PC-9 (cell line): ENCODE results near the gene NEU4. TPM values are rescaled to one million over a fixed set of nuclear protein-coding genes. Genes with fewer than 3 reads are reported as not detected.

Source experiments
- BruUV-seq: library from RNA; stranded (reverse); fragments of 400-500 nt; replicated peaks from 2 replicates; lab custom pipeline; 2021; lab: Mats Ljungman, UMichigan
- CTCF ChIA-PET: fragments of 300-600 bp; sonication (Branson Sonifier 250); formaldehyde crosslinking; loops from one replicate; lab custom pipeline; 2022; ENCODE audit warnings: antibody characterized with exemption; lab: Charles Lee
- POLR2A ChIA-PET: fragments of 300-600 bp; sonication (Branson Sonifier 250); formaldehyde crosslinking; loops from one replicate; lab custom pipeline; 2022; ENCODE audit warnings: antibody characterized with exemption; ENCODE audit not compliant: unreplicated experiment; lab: Charles Lee
- DNase-seq, 2 experiments: peaks; one replicate each; pipeline versions ENCODE4 v3.0.0 to v3.0.0-alpha.2; 2015 to 2022; ENCODE audit warnings: mixed read lengths in 1 of 2
- H2AFZ ChIP-seq: fragments of 200-600 bp; sonication (generic); 2 replicates; pipeline ENCODE4 v1.8.1; 2017; ENCODE audit warnings: antibody characterized with exemption
- H3F3A ChIP-seq: fragments of 200-600 bp; sonication (generic); 2 replicates; pipeline ENCODE4 v1.8.1; 2017; ENCODE audit warnings: antibody characterized with exemption, mild to moderate bottlenecking, low read depth; ENCODE audit not compliant: insufficient read depth
- H3K27ac ChIP-seq: fragments of 200-600 bp; sonication (generic); 2 replicates; pipeline ENCODE4 v1.6.1; 2016; ENCODE audit warnings: mixed run types
- H3K27me3 ChIP-seq: fragments of 200-600 bp; sonication (generic); 2 replicates; pipeline ENCODE4 v1.6.1; 2016; ENCODE audit warnings: low read depth, mixed run types; ENCODE audit not compliant: insufficient read depth
- H3K36me3 ChIP-seq: fragments of 200-600 bp; sonication (generic); 2 replicates; pipeline ENCODE4 v1.6.1; 2016; ENCODE audit warnings: low read depth, mixed run types
- H3K4me1 ChIP-seq: fragments of 200-600 bp; sonication (generic); replicated peaks from 2 replicates; pipeline ENCODE4 v1.6.1; 2016; ENCODE audit warnings: mixed run types; ENCODE audit not compliant: insufficient read depth
- H3K4me2 ChIP-seq: fragments of 200-600 bp; sonication (generic); 2 replicates; pipeline ENCODE4 v1.6.1; 2017; ENCODE audit warnings: mixed run types
- H3K4me3 ChIP-seq: fragments of 200-600 bp; sonication (generic); 2 replicates; pipeline ENCODE4 v1.6.1; 2016; ENCODE audit warnings: mixed run types
- H3K79me2 ChIP-seq: fragments of 200-600 bp; sonication (generic); 2 replicates; pipeline ENCODE4 v1.6.1; 2017; ENCODE audit warnings: low read depth, mixed run types
- H3K9me2 ChIP-seq: fragments of 200-600 bp; sonication (generic); 2 replicates; pipeline ENCODE4 v1.8.1; 2017; ENCODE audit warnings: mild to moderate bottlenecking; ENCODE audit not compliant: insufficient read depth
- H3K9me3 ChIP-seq: fragments of 200-600 bp; sonication (generic); 2 replicates; pipeline ENCODE4 v1.8.1; 2016; ENCODE audit warnings: low read depth; ENCODE audit not compliant: insufficient read depth
- H4K20me1 ChIP-seq: fragments of 200-600 bp; sonication (generic); 2 replicates; pipeline ENCODE4 v1.8.1; 2017; ENCODE audit not compliant: insufficient read depth
- CTCF ChIP-seq: fragments of 200-600 bp; sonication (generic); conservative IDR thresholded peaks from 2 replicates; pipeline ENCODE4 v1.6.1; 2017; ENCODE audit warnings: mixed run types, antibody characterized with exemption, mild to moderate bottlenecking, moderate library complexity
- EZH2 ChIP-seq: fragments of 200-600 bp; sonication (generic); IDR thresholded peaks from 2 replicates; pipeline ENCODE4 v1.8.0; 2017; ENCODE audit warnings: antibody characterized with exemption, low read depth
- intact Hi-C: fragments of 100-400 bp; cut with micrococcal nuclease; formaldehyde crosslinking; loops from one replicate; pipeline ENCODE4 v1.10.0; 2022; ENCODE audit not compliant: unreplicated experiment
- total RNA-seq: library from RNA; stranded (reverse); gene quantifications from 2 replicates; pipeline ENCODE4 v1.2.3, GENCODE V29; 2021

The NEU4 gene
- total RNA-seq, 1 experiment from 2014 or later = 0.92 TPM

DNA sequence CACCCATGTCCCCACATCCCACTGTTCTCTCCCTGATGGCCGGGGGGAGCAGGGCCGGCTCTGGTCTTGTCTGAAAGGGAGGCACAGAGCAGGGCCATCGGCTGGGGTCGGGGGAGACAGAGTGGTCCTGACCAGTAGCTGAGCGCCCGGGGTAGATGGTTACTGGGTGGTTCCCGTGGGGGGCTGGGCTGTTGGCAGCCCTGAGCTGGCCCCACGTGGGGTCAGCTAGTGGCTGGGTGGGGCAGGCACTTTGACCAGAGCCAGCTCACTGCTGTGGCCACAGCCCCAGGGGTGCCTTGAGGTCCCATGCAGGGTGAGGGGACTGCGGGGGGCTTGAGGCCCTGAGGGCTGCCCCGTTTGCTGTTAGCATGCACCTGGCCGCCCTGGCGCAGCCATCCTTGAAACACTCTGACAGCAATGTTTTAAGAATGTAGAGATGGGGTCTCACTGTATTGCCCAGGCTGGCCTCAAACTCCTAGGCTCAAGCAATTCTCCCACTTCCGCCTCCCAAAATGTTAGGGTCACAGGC, 12.3 kb upstream of the NEU4 start:
- H3K36me3 ChIP-seq = no peaks in the 10 kb centered on the region
- ChIA-PET CTCF (interaction anchor here (0.6 kb wide), 1 partner anchor 405 kb away, joined by 3 read pairs; no protein-coding TSS in a partner anchor), POLR2A (interaction anchor here (0.6 kb wide), 1 partner anchor 150 kb away, joined by 6 read pairs; no protein-coding TSS in a partner anchor)
- BruUV-seq = no TSS peak
- H3K79me2 ChIP-seq = no peaks in the 10 kb centered on the region
- intact Hi-C loops = no loop called here
- no peaks in the 10 kb centered on the region for H3K9me2 ChIP-seq
- H3K9me3 ChIP-seq = no peaks in the 10 kb centered on the region
- H3K4me2 ChIP-seq = no peak overlapping the region
- no peak for DNase-seq
- H3K27ac ChIP-seq = no peak overlapping the region
- H2AFZ ChIP-seq = no peak overlapping the region
- 0 out of 2 replicates have a peak, but pooled peaks cover 8% of the 10 kb centered on the region for H3F3A ChIP-seq
- 0 out of 2 replicates have a peak, but pooled peaks cover 9% of the 10 kb centered on the region for H3K27me3 ChIP-seq
- no peak overlapping the region for H3K4me3 ChIP-seq
- H3K4me1 ChIP-seq = peaks cover 2% of the 10 kb centered on the region
- TF ChIP-seq EZH2 (no peak), CTCF (no peak)
- H4K20me1 ChIP-seq = no peaks in the 10 kb centered on the region; the same call in 1 of the 2 replicates

DNA sequence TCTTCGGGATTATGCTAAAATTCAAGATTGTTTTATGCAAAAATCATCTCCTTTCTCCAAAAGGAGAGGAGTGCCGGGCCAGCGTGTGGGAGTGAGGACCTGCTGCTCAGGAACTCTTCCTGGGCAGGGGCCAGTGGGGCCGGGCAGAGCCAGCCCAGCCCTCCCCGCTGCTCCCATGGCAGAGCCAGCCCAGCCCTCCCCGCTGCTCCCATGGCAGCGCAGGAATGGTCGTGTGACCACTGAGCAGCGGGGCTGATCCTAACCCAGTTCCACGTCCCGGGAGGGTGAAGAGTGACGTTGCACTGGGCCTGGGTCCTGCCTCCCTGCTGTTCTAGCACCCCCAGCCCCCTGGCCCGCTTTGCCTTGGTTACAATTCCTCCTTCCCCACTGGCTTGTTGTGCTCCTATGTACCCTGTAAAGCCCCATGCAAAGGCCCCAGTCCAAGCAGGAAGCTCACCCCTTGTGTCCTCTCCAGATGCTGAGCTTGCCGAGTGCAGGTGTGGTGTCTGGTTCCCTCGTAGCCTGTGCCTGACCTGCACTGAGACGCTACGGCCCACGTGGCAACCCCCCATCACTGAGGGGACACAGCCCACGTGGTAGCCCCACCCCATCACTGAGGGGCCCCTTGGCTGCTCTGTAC, 11.4 kb upstream of the NEU4 start:
- ChIA-PET CTCF (no interaction called here), POLR2A (no interaction called here)
- TF ChIP-seq CTCF (no peak), EZH2 (no peak)
- Histone ChIP-seq H3K4me1 (no peaks in the 10 kb centered on the region), H3K27ac (no peak overlapping the region), H3K4me3 (no peak overlapping the region), H2AFZ (no peak overlapping the region), H3K79me2 (no peaks in the 10 kb centered on the region), H3K36me3 (no peaks in the 10 kb centered on the region), H3K9me2 (no peaks in the 10 kb centered on the region), H4K20me1 (no peaks in the 10 kb centered on the region; the same call in 1 of the 2 replicates), H3K4me2 (no peak overlapping the region), H3K9me3 (no peaks in the 10 kb centered on the region), H3K27me3 (0 out of 2 replicates have a peak, but pooled peaks cover 9% of the 10 kb centered on the region), H3F3A (0 out of 2 replicates have a peak, but pooled peaks cover 8% of the 10 kb centered on the region)
- BruUV-seq = no TSS peak
- DNase-seq = no peak
- intact Hi-C loops = no loop called here

GRCh38 chr2:241798081-241798630, 10.8 kb upstream of the NEU4 start:
- Histone ChIP-seq H3K9me2 (no peaks in the 10 kb centered on the region), H3K9me3 (no peaks in the 10 kb centered on the region), H2AFZ (no peak overlapping the region), H3K4me1 (no peaks in the 10 kb centered on the region), H3K4me3 (no peak overlapping the region), H3K4me2 (no peak overlapping the region), H3K27ac (no peak overlapping the region), H4K20me1 (no peaks in the 10 kb centered on the region; the same call in 1 of the 2 replicates), H3F3A (0 out of 2 replicates have a peak, but pooled peaks cover 7% of the 10 kb centered on the region), H3K36me3 (no peaks in the 10 kb centered on the region), H3K27me3 (0 out of 2 replicates have a peak, but pooled peaks cover 9% of the 10 kb centered on the region), H3K79me2 (no peaks in the 10 kb centered on the region)
- TF ChIP-seq CTCF (no peak), EZH2 (no peak)
- ChIA-PET CTCF (no interaction called here), POLR2A (no interaction called here)
- BruUV-seq = no TSS peak
- DNase-seq = no peak
- intact Hi-C loops = no loop called here
